Ishikawa (cell line): Measurements from ENCODE around the gene NCEH1.

Experiments
- CEBPB ChIP-seq: IDR thresholded peaks from 2 replicates; pipeline ENCODE4 v1.6.1; 2012
- CREB1 ChIP-seq: IDR thresholded peaks from 2 replicates; pipeline ENCODE4 v1.6.1; 2012; ENCODE audit warnings: low read depth
- EGR1 ChIP-seq: IDR thresholded peaks from 2 replicates; pipeline ENCODE4 v1.6.1; 2012
- EP300 ChIP-seq: IDR thresholded peaks from 2 replicates; pipeline ENCODE4 v1.6.1; 2012; ENCODE audit warnings: borderline replicate concordance
- FOXM1 ChIP-seq: IDR thresholded peaks from 2 replicates; pipeline ENCODE4 v1.6.1; 2012; ENCODE audit warnings: low read depth, borderline replicate concordance
- NFIC ChIP-seq: IDR thresholded peaks from 2 replicates; pipeline ENCODE4 v1.6.1; 2012
- RAD21 ChIP-seq: IDR thresholded peaks from 2 replicates; pipeline ENCODE4 v1.6.1; 2012; ENCODE audit warnings: low read depth
- TAF1 ChIP-seq: IDR thresholded peaks from 2 replicates; pipeline ENCODE4 v1.6.1; 2012; ENCODE audit warnings: low read depth, mild to moderate bottlenecking
- TEAD4 ChIP-seq: IDR thresholded peaks from 2 replicates; pipeline ENCODE4 v1.6.1; 2012
- TF ChIP-seq, protein P1 (sequence below): IDR thresholded peaks from 2 replicates; pipeline ENCODE4 v1.6.1; 2012
- TF ChIP-seq, protein P2 (sequence below): IDR thresholded peaks from 2 replicates; pipeline ENCODE4 v1.6.1; 2012; ENCODE audit warnings: low read depth, mild to moderate bottlenecking
- TF ChIP-seq, protein P3 (sequence below): IDR thresholded peaks from 2 replicates; pipeline ENCODE4 v1.6.1; 2012

DNA sequence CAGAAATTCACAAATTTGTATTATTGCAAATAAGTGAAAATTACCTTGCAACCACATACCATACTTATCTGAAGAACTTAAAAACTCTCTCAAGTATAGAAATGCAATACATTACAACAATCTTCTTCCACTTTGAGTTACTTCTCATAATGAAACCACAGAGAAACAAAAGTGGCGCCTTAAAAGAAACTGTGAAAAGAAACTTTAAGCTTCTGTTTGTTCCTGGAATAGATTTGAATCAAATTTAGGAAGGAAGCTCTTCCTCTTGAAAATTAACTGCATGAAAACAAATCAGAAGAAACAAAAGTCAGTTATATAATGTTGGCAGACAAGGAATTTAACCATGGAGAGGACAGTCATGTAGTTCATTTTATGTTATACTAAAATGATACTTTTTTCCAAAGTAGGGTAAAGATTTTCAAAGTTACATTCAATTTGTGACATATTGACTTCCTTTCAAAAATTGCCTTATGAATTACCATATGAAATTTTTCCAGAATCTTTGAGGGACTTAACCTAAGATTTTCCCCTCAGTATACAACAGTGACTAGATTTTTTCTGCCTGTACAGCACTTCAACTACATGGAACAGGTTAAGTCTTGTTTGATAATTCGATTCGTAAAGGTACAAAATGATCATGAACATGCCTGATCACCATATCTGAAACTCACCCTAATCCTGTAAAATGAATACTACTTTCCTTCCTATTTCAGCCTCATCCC is 130.0 kb downstream of the NCEH1 start:
- TF ChIP-seq RAD21 (no peak), CREB1 (no peak), CEBPB (no peak), EP300 (no peak), NFIC (no peak), FOXM1 (no peak), TEAD4 (no peak), TAF1 (no peak), EGR1 (no peak)
- TF ChIP-seq, protein P1, sequence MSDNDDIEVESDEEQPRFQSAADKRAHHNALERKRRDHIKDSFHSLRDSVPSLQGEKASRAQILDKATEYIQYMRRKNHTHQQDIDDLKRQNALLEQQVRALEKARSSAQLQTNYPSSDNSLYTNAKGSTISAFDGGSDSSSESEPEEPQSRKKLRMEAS, result no peak
- TF ChIP-seq, protein P2, sequence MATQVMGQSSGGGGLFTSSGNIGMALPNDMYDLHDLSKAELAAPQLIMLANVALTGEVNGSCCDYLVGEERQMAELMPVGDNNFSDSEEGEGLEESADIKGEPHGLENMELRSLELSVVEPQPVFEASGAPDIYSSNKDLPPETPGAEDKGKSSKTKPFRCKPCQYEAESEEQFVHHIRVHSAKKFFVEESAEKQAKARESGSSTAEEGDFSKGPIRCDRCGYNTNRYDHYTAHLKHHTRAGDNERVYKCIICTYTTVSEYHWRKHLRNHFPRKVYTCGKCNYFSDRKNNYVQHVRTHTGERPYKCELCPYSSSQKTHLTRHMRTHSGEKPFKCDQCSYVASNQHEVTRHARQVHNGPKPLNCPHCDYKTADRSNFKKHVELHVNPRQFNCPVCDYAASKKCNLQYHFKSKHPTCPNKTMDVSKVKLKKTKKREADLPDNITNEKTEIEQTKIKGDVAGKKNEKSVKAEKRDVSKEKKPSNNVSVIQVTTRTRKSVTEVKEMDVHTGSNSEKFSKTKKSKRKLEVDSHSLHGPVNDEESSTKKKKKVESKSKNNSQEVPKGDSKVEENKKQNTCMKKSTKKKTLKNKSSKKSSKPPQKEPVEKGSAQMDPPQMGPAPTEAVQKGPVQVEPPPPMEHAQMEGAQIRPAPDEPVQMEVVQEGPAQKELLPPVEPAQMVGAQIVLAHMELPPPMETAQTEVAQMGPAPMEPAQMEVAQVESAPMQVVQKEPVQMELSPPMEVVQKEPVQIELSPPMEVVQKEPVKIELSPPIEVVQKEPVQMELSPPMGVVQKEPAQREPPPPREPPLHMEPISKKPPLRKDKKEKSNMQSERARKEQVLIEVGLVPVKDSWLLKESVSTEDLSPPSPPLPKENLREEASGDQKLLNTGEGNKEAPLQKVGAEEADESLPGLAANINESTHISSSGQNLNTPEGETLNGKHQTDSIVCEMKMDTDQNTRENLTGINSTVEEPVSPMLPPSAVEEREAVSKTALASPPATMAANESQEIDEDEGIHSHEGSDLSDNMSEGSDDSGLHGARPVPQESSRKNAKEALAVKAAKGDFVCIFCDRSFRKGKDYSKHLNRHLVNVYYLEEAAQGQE, result no peak
- TF ChIP-seq, protein P3, sequence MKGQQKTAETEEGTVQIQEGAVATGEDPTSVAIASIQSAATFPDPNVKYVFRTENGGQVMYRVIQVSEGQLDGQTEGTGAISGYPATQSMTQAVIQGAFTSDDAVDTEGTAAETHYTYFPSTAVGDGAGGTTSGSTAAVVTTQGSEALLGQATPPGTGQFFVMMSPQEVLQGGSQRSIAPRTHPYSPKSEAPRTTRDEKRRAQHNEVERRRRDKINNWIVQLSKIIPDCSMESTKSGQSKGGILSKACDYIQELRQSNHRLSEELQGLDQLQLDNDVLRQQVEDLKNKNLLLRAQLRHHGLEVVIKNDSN, result no peak
